Effector memory CD8-positive, alpha-beta T cell (primary cell): Measurements from ENCODE around the gene CACNA1C.

Experiments
- ATAC-seq: fragments of 150-1000 bp; cut with Tn5 transposase; replicated peaks from 2 replicates; pipeline ENCODE4 v1.10.0; 2021; ENCODE audit warnings: mild to moderate bottlenecking, moderate library complexity
- DNase-seq, 3 experiments: peaks; one replicate each; pipeline ENCODE4 v3.0.0; 2021
- H3K27ac Mint-ChIP-seq, 2 donors: one replicate each; pipeline ENCODE4 v1.8.0; 2022; ENCODE audit warnings: mild to moderate bottlenecking in 2 of 2, mixed read lengths in 2 of 2, moderate library complexity in 2 of 2
- H3K27me3 Mint-ChIP-seq, 2 donors: one replicate each; pipeline ENCODE4 v1.8.0; 2022; ENCODE audit warnings: mixed read lengths in 2 of 2
- H3K36me3 Mint-ChIP-seq: one replicate; pipeline ENCODE4 v1.8.0; 2022; ENCODE audit warnings: mild to moderate bottlenecking, moderate library complexity, mixed read lengths; ENCODE audit not compliant: insufficient read depth
- H3K4me1 Mint-ChIP-seq, 2 donors: one replicate each; pipeline ENCODE4 v1.8.0; 2022; ENCODE audit warnings: low read depth in 2 of 2, mixed read lengths in 2 of 2
- H3K4me3 Mint-ChIP-seq, 2 donors: one replicate each; pipeline ENCODE4 v1.8.0; 2022; ENCODE audit warnings: mild to moderate bottlenecking in 2 of 2, mixed read lengths in 2 of 2, moderate library complexity in 2 of 2
- H3K9me3 Mint-ChIP-seq, 2 donors: one replicate each; pipeline ENCODE4 v1.8.0; 2022; ENCODE audit warnings: mixed read lengths in 2 of 2

Gene CACNA1C

GRCh38 chr12:2641761-2642160, 589.0 kb downstream of the CACNA1C start:
- Mint-ChIP-seq H3K4me3 (no peak overlapping the region), H3K27ac (no peak overlapping the region), H3K27me3 (peaks cover 61 to 84% of the 10 kb centered on the region in 2 donors), H3K9me3 (no peaks in the 10 kb centered on the region), H3K36me3 (no peaks in the 10 kb centered on the region), H3K4me1 (peaks cover 7 to 8% of the 10 kb centered on the region in 2 donors)
- no peak for DNase-seq
- ATAC-seq = no peak

GRCh38 chr12:2642176-2642892, 589.5 kb downstream of the CACNA1C start:
- H3K27me3 Mint-ChIP-seq = peaks cover 66 to 89% of the 10 kb centered on the region in 2 donors
- no peaks in the 10 kb centered on the region for H3K9me3 Mint-ChIP-seq
- no peak overlapping the region for H3K27ac Mint-ChIP-seq
- no peaks in the 10 kb centered on the region for H3K36me3 Mint-ChIP-seq
- DNase-seq (no peak), ATAC-seq (no peak)
- H3K4me1 Mint-ChIP-seq = peaks cover 7 to 8% of the 10 kb centered on the region in 2 donors
- H3K4me3 Mint-ChIP-seq = no peak overlapping the region

- ATAC-seq (no peak), DNase-seq (no peak)
- Mint-ChIP-seq H3K27ac (no peak overlapping the region), H3K9me3 (no peaks in the 10 kb centered on the region), H3K4me1 (peaks cover 7 to 8% of the 10 kb centered on the region in 2 donors), H3K27me3 (peaks cover 61 to 83% of the 10 kb centered on the region in 2 donors), H3K4me3 (no peak overlapping the region), H3K36me3 (no peaks in the 10 kb centered on the region)
Measured at GRCh38 chr12:2642896-2643425, 590.2 kb downstream of the CACNA1C start.

GRCh38 chr12:2643576-2644135, 590.9 kb downstream of the CACNA1C start:
- ATAC-seq = no peak
- peaks cover 61 to 81% of the 10 kb centered on the region in 2 donors for H3K27me3 Mint-ChIP-seq
- H3K4me1 Mint-ChIP-seq = peaks cover 7 to 8% of the 10 kb centered on the region in 2 donors
- H3K36me3 Mint-ChIP-seq = no peaks in the 10 kb centered on the region
- H3K27ac Mint-ChIP-seq = no peak overlapping the region
- no peak overlapping the region for H3K4me3 Mint-ChIP-seq
- H3K9me3 Mint-ChIP-seq = no peaks in the 10 kb centered on the region
- DNase-seq = no peak

- H3K36me3 Mint-ChIP-seq = no peaks in the 10 kb centered on the region
- H3K27me3 Mint-ChIP-seq = peaks cover 63 to 81% of the 10 kb centered on the region in 2 donors
- H3K27ac Mint-ChIP-seq = no peak overlapping the region
- no peak overlapping the region for H3K4me3 Mint-ChIP-seq
- ATAC-seq = no peak
- peaks cover 7 to 8% of the 10 kb centered on the region in 2 donors for H3K4me1 Mint-ChIP-seq
- no peak for DNase-seq
- no peaks in the 10 kb centered on the region for H3K9me3 Mint-ChIP-seq
Measured at GRCh38 chr12:2644683-2645405, 592.1 kb downstream of the CACNA1C start.

- peaks cover 7 to 8% of the 10 kb centered on the region in 2 donors for H3K4me1 Mint-ChIP-seq
Measured at GRCh38 chr12:2645460-2645859, 592.7 kb downstream of the CACNA1C start.

GRCh38 chr12:2646341-2646740, 593.6 kb downstream of the CACNA1C start:
- H3K4me3 Mint-ChIP-seq = no peak overlapping the region
- DNase-seq (no peak), ATAC-seq (no peak)
- H3K9me3 Mint-ChIP-seq = no peaks in the 10 kb centered on the region
- H3K4me1 Mint-ChIP-seq = peaks cover 7 to 8% of the 10 kb centered on the region in 2 donors
- H3K27me3 Mint-ChIP-seq = peaks cover 61 to 84% of the 10 kb centered on the region in 2 donors
- H3K27ac Mint-ChIP-seq = no peak overlapping the region
- no peaks in the 10 kb centered on the region for H3K36me3 Mint-ChIP-seq

More at GRCh38 chr12:2645460-2645859, 592.7 kb downstream of the CACNA1C start:
- H3K27ac Mint-ChIP-seq = no peak overlapping the region
- H3K36me3 Mint-ChIP-seq = no peaks in the 10 kb centered on the region
- H3K9me3 Mint-ChIP-seq = no peaks in the 10 kb centered on the region
- H3K27me3 Mint-ChIP-seq = peaks cover 63 to 81% of the 10 kb centered on the region in 2 donors
- DNase-seq = no peak
- no peak for ATAC-seq
- no peak overlapping the region for H3K4me3 Mint-ChIP-seq

- Mint-ChIP-seq H3K27ac (no peak overlapping the region), H3K27me3 (peaks cover 61 to 85% of the 10 kb centered on the region in 2 donors), H3K36me3 (no peaks in the 10 kb centered on the region), H3K4me3 (no peak overlapping the region), H3K4me1 (peaks cover 5% of the 10 kb centered on the region in 2 donors), H3K9me3 (no peaks in the 10 kb centered on the region)
- DNase-seq (no peak), ATAC-seq (no peak)
Measured at GRCh38 chr12:2647186-2647585, 594.4 kb downstream of the CACNA1C start.

- H3K4me1 Mint-ChIP-seq = no peaks in the 10 kb centered on the region
- no peak for ATAC-seq
- H3K36me3 Mint-ChIP-seq = no peaks in the 10 kb centered on the region
- DNase-seq = no peak
- peaks cover 57 to 74% of the 10 kb centered on the region in 2 donors for H3K27me3 Mint-ChIP-seq
- no peak overlapping the region for H3K4me3 Mint-ChIP-seq
- no peaks in the 10 kb centered on the region for H3K9me3 Mint-ChIP-seq
- H3K27ac Mint-ChIP-seq = no peak overlapping the region
Measured at GRCh38 chr12:2648406-2648805, 595.6 kb downstream of the CACNA1C start.

- ATAC-seq (no peak), DNase-seq (no peak)
- H3K4me1 Mint-ChIP-seq = no peaks in the 10 kb centered on the region
- no peak overlapping the region for H3K27ac Mint-ChIP-seq
- H3K4me3 Mint-ChIP-seq = no peak overlapping the region
- H3K36me3 Mint-ChIP-seq = no peaks in the 10 kb centered on the region
- no peaks in the 10 kb centered on the region for H3K9me3 Mint-ChIP-seq
- H3K27me3 Mint-ChIP-seq = peaks cover 51 to 64% of the 10 kb centered on the region in 2 donors
Measured at GRCh38 chr12:2649201-2650030, 596.6 kb downstream of the CACNA1C start.

GRCh38 chr12:2650261-2651067, 597.7 kb downstream of the CACNA1C start:
- Mint-ChIP-seq H3K27ac (no peak overlapping the region), H3K4me3 (no peak overlapping the region), H3K36me3 (no peaks in the 10 kb centered on the region), H3K9me3 (no peaks in the 10 kb centered on the region), H3K4me1 (no peaks in the 10 kb centered on the region), H3K27me3 (peaks cover 41 to 53% of the 10 kb centered on the region in 2 donors)
- ATAC-seq (no peak), DNase-seq (no peak)
